ENCODE data around the gene SPRYD3. TPM values are rescaled to one million over a fixed set of nuclear protein-coding genes. Genes with fewer than 3 reads are reported as not detected.

The SPRYD3 gene
- total RNA-seq, 2 experiments from 2014 or later = 20.1 to 20.2 TPM

DNA sequence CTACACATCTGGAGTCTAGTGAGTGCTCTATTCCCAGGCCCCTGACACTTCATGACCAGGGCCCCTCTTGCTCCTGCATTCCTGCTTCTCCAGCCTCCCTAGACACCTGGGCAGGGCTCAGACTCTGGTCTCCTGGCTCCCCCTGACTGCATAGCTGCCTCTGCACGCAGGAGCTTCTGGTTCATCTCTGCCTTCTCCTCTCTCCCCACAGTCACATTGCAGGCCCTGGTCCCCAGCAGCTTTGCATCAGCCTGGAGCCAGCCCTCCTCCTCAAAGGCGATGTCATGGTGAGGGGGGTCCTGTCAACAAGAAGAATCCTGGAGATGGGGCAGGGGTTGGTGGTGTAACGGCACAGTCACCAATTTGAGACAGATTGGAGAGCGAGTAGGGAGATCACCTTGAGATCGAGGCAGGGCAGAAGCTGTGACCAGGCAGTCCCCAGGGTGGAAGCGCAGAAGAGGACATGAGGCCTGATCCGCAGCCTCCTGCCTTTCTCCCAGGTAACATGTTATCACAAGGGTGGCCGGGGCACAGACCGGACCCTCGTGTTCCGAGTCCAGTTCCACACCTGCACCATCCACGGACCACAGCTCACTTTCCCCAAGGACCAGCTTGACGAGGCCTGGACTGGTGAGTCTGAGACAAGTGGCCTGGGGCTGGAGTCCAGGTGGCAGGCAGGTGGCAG is 21.2 kb downstream of the SPRYD3 start:
- no peak overlapping the region for H3K27ac Mint-ChIP-seq
- H3K27me3 Mint-ChIP-seq (ENCODE audit: low read depth) = no peaks in the 10 kb centered on the region
- no peaks in the 10 kb centered on the region for H3K36me3 Mint-ChIP-seq (ENCODE audit: low read depth)
- CTCF ChIA-PET = interaction anchor here (0.5 to 2.0 kb wide), 4 partner anchors 8 to 63 kb away, joined by 3 to 7 read pairs (median 4); no protein-coding TSS in a partner anchor
- peaks cover 8% of the 10 kb centered on the region for H3K4me1 Mint-ChIP-seq (ENCODE audit: low read depth)
- intact Hi-C loops (cut with micrococcal nuclease) = no loop called here
- H3K4me3 Mint-ChIP-seq = no peak overlapping the region
- DNase-seq = no peak
- H3K9me3 Mint-ChIP-seq = no peaks in the 10 kb centered on the region

- no peak overlapping the region for H3K4me3 Mint-ChIP-seq
- H3K36me3 Mint-ChIP-seq (ENCODE audit: low read depth) = no peaks in the 10 kb centered on the region
- H3K9me3 Mint-ChIP-seq = no peaks in the 10 kb centered on the region
- no peak for DNase-seq
- H3K27ac Mint-ChIP-seq = no peak overlapping the region
- H3K4me1 Mint-ChIP-seq (ENCODE audit: low read depth) = peaks cover 8% of the 10 kb centered on the region
- no peaks in the 10 kb centered on the region for H3K27me3 Mint-ChIP-seq (ENCODE audit: low read depth)
- intact Hi-C loops (cut with micrococcal nuclease) = no loop called here
- CTCF ChIA-PET = interaction anchor here (1.1 to 4.2 kb wide), 3 partner anchors 9 to 41 kb away, joined by 3 to 32 read pairs (median 7); no protein-coding TSS in a partner anchor
These were observed 22.3 kb downstream of the SPRYD3 start for GRCh38 chr12:53056901-53057300.

- Mint-ChIP-seq H3K36me3 (ENCODE audit: low read depth) (no peaks in the 10 kb centered on the region), H3K4me1 (ENCODE audit: low read depth) (peaks cover 8% of the 10 kb centered on the region), H3K27me3 (ENCODE audit: low read depth) (no peaks in the 10 kb centered on the region), H3K27ac (no peak overlapping the region), H3K9me3 (no peaks in the 10 kb centered on the region), H3K4me3 (no peak overlapping the region)
- DNase-seq = no peak
- intact Hi-C loops (cut with micrococcal nuclease) = no loop called here
- CTCF ChIA-PET = interaction anchor here (0.5 to 4.2 kb wide), 6 partner anchors 10 to 242 kb away, joined by 3 to 32 read pairs (median 4); no protein-coding TSS in a partner anchor
These were observed 22.9 kb downstream of the SPRYD3 start for GRCh38 chr12:53056296-53056695.

GRCh38 chr12:53055471-53056266 is 23.5 kb downstream of the SPRYD3 start:
- CTCF ChIA-PET = interaction anchor here (0.5 to 4.2 kb wide), 7 partner anchors 10 to 242 kb away, joined by 3 to 32 read pairs (median 4); partner anchors contain the start of gene SOAT2
- H3K4me3 Mint-ChIP-seq = no peak overlapping the region
- peaks cover 8% of the 10 kb centered on the region for H3K4me1 Mint-ChIP-seq (ENCODE audit: low read depth)
- no peaks in the 10 kb centered on the region for H3K36me3 Mint-ChIP-seq (ENCODE audit: low read depth)
- no peaks in the 10 kb centered on the region for H3K9me3 Mint-ChIP-seq
- no peak for DNase-seq
- intact Hi-C loops (cut with micrococcal nuclease) = no loop called here
- no peaks in the 10 kb centered on the region for H3K27me3 Mint-ChIP-seq (ENCODE audit: low read depth)
- H3K27ac Mint-ChIP-seq = no peak overlapping the region

- H3K36me3 Mint-ChIP-seq (ENCODE audit: low read depth) = no peaks in the 10 kb centered on the region
- intact Hi-C loops (cut with micrococcal nuclease) = loop anchor here (1.0 kb wide), 2 partner anchors 25 to 48 kb away; partner anchors contain the start of genes EIF4B and SPRYD3
These were observed 24.9 kb downstream of the SPRYD3 start for GRCh38 chr12:53054112-53054878.

DNA sequence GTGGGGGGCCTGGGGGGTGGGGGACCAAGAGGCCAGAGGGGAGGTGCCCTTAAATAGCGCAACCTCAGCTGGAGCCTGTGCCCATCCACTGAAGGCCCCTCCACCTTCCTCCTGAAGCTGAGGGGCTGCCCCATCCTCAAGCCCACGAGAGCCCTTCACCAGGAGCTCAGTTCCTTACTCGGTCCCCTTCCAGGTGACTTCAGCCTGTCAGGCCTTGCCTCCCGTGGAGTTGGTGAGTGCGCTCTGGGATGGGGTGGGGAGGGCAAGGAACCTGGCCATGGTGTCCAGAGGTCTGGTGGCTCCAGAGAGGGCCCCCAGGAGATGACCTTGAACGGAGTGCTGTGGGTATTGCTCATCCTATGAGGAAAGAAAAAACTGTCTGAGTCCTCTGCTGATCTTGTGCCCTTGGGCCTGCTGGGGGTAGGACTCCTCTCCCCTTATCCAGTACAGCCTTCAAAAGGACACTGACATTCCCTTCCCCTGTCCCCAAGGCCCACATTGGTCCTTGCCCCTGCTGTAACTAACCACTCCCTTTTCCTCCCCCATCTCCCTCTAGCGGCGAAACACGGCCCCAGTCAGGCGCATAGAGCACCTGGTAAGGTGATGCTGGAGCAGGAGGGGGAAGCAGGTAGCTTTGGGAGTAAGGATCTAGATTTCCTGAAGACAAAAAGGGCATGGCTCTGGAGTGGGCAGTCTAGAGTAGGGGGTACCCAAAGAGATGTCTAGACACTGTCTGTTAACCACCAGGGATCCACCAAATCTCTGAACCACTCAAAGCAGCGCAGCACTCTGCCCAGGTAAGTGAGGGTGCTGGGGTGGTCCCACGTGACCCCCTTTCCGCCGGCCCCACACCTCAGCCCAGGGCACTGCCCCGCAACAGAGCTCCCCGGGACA is 25.7 kb downstream of the SPRYD3 start:
- H3K27me3 Mint-ChIP-seq (ENCODE audit: low read depth) = no peaks in the 10 kb centered on the region
- CTCF ChIA-PET = interaction anchor here (0.8 to 4.2 kb wide), 11 partner anchors 8 to 268 kb away, joined by 3 to 32 read pairs (median 4); partner anchors contain the start of gene AAAS
- intact Hi-C loops (cut with micrococcal nuclease) = loop anchor here (1.0 kb wide), 2 partner anchors 26 to 47 kb away; partner anchors contain the start of genes EIF4B and SPRYD3
- H3K36me3 Mint-ChIP-seq (ENCODE audit: low read depth) = no peaks in the 10 kb centered on the region
- peak; percentile 79 for DNase-seq
- H3K4me3 Mint-ChIP-seq = peak overlapping the region; percentile 95
- peaks cover 20% of the 10 kb centered on the region for H3K4me1 Mint-ChIP-seq (ENCODE audit: low read depth)
- H3K9me3 Mint-ChIP-seq = no peaks in the 10 kb centered on the region
- peak overlapping the region; percentile 83 for H3K27ac Mint-ChIP-seq

More at GRCh38 chr12:53054112-53054878, 24.9 kb downstream of the SPRYD3 start:
- CTCF ChIA-PET = interaction anchor here (0.6 to 4.2 kb wide), 13 partner anchors 8 to 1034 kb away, joined by 3 to 32 read pairs (median 3); partner anchors contain the start of genes AAAS and SOAT2
- peak overlapping the region; percentile 83 for H3K27ac Mint-ChIP-seq
- H3K9me3 Mint-ChIP-seq = no peaks in the 10 kb centered on the region
- H3K27me3 Mint-ChIP-seq (ENCODE audit: low read depth) = no peaks in the 10 kb centered on the region
- H3K4me3 Mint-ChIP-seq = peak overlapping the region; percentile 95
- peaks cover 11% of the 10 kb centered on the region for H3K4me1 Mint-ChIP-seq (ENCODE audit: low read depth)
- DNase-seq = peak; percentile 95

- peaks cover 20% of the 10 kb centered on the region for H3K4me1 Mint-ChIP-seq (ENCODE audit: low read depth)
- no peak for DNase-seq
- no peak overlapping the region for H3K4me3 Mint-ChIP-seq
- CTCF ChIA-PET = interaction anchor here (1.0 to 4.2 kb wide), 5 partner anchors 8 to 53 kb away, joined by 3 to 32 read pairs (median 6); no protein-coding TSS in a partner anchor
- H3K9me3 Mint-ChIP-seq = no peaks in the 10 kb centered on the region
- H3K27me3 Mint-ChIP-seq (ENCODE audit: low read depth) = no peaks in the 10 kb centered on the region
- no peaks in the 10 kb centered on the region for H3K36me3 Mint-ChIP-seq (ENCODE audit: low read depth)
- intact Hi-C loops (cut with micrococcal nuclease) = no loop called here
- no peak overlapping the region for H3K27ac Mint-ChIP-seq
These were observed 26.6 kb downstream of the SPRYD3 start for GRCh38 chr12:53052419-53053217.

DNA sequence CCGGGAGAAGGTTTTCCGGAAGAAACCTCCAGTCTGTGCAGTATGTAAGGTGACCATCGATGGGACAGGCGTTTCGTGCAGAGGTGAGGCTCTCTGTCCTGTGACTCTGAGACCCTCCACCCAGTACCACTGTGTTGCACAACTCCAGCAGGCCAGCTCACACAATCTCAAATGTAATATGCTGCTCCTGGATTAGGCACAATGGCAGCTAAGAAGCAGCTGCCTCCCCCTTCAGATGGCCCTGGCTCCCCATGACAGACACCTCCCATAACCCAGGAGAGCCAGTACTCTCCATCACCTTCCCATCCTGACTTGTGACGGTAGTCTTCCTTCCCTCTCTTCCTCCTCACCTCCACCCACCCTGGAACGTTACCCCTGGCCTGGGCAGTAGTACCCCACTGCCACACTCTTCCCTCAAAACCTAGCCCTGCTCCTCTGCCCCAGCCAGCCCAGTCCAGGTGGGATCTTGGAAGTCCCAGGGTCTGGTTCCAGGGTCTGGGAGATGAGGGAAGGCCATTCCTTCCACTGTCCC is 27.2 kb downstream of the SPRYD3 start:
- intact Hi-C loops (cut with micrococcal nuclease) = no loop called here
- CTCF ChIA-PET = interaction anchor here (1.0 to 1.6 kb wide), 3 partner anchors 14 to 47 kb away, joined by 3 to 7 read pairs (median 4); no protein-coding TSS in a partner anchor

GRCh38 chr12:53051058-53051880 is 27.9 kb downstream of the SPRYD3 start:
- no peak overlapping the region for H3K4me3 Mint-ChIP-seq
- H3K9me3 Mint-ChIP-seq = no peaks in the 10 kb centered on the region
- CTCF ChIA-PET = interaction anchor here (0.9 to 1.6 kb wide), 3 partner anchors 15 to 48 kb away, joined by 3 to 7 read pairs (median 4); no protein-coding TSS in a partner anchor
- H3K4me1 Mint-ChIP-seq (ENCODE audit: low read depth) = peaks cover 26% of the 10 kb centered on the region
- no peaks in the 10 kb centered on the region for H3K36me3 Mint-ChIP-seq (ENCODE audit: low read depth)
- intact Hi-C loops (cut with micrococcal nuclease) = no loop called here
- H3K27ac Mint-ChIP-seq = no peak overlapping the region
- DNase-seq = no peak
- no peaks in the 10 kb centered on the region for H3K27me3 Mint-ChIP-seq (ENCODE audit: low read depth)

More for the DNA sequence above, 27.2 kb downstream of the SPRYD3 start:
- Mint-ChIP-seq H3K9me3 (no peaks in the 10 kb centered on the region), H3K27me3 (ENCODE audit: low read depth) (no peaks in the 10 kb centered on the region), H3K4me3 (no peak overlapping the region), H3K36me3 (ENCODE audit: low read depth) (no peaks in the 10 kb centered on the region), H3K27ac (no peak overlapping the region), H3K4me1 (ENCODE audit: low read depth) (peaks cover 20% of the 10 kb centered on the region)
- no peak for DNase-seq
